OCI-LY1 (cell line): Measurements from ENCODE around the gene AKT1.

Experiments
- H2AFZ ChIP-seq: fragments of 200-600 bp; sonication (generic), shearing (Covaris generic); 2 replicates; pipeline ENCODE4 v1.6.0; 2014; ENCODE audit warnings: antibody characterized with exemption, mild to moderate bottlenecking, low read length
- H3F3A ChIP-seq: fragments of 200-600 bp; sonication (generic), shearing (Covaris generic); 2 replicates; pipeline ENCODE4 v1.6.0; 2014; ENCODE audit warnings: mild to moderate bottlenecking, antibody characterized with exemption, low read length, moderate library complexity; ENCODE audit not compliant: insufficient read depth
- H3K27ac ChIP-seq: fragments of 200-600 bp; sonication (generic); 2 replicates; pipeline ENCODE4 v1.5.1; 2014; ENCODE audit warnings: low read length, mixed run types, mild to moderate bottlenecking, low read depth; ENCODE audit not compliant: poor library complexity, severe bottlenecking
- H3K27me3 ChIP-seq: fragments of 200-600 bp; sonication (generic); 2 replicates; pipeline ENCODE4 v1.6.0; 2014; ENCODE audit warnings: antibody characterized with exemption, mild to moderate bottlenecking, low read length, moderate library complexity; ENCODE audit not compliant: insufficient read depth
- H3K36me3 ChIP-seq: fragments of 200-600 bp; sonication (generic); 2 replicates; pipeline ENCODE4 v1.6.1; 2014; ENCODE audit warnings: mild to moderate bottlenecking, antibody characterized with exemption, low read length, moderate library complexity, mixed read lengths; ENCODE audit not compliant: insufficient read depth
- H3K4me1 ChIP-seq: fragments of 200-600 bp; sonication (generic); 2 replicates; pipeline ENCODE4 v1.5.1; 2014; ENCODE audit warnings: mild to moderate bottlenecking, low read length, moderate library complexity; ENCODE audit not compliant: insufficient read depth, severe bottlenecking
- H3K4me2 ChIP-seq: fragments of 200-600 bp; sonication (generic), shearing (Covaris generic); 2 replicates; pipeline ENCODE4 v1.6.1; 2014; ENCODE audit warnings: low read length
- H3K4me3 ChIP-seq: fragments of 200-600 bp; sonication (generic); 2 replicates; pipeline ENCODE4 v1.5.1; 2014; ENCODE audit warnings: low read length, low read depth, mild to moderate bottlenecking, mixed read lengths; ENCODE audit not compliant: poor library complexity, severe bottlenecking
- H3K79me2 ChIP-seq: fragments of 200-600 bp; shearing (Covaris generic); 2 replicates; pipeline ENCODE4 v1.6.1; 2016; ENCODE audit warnings: mixed run types, low read length, mixed read lengths; ENCODE audit not compliant: insufficient read depth
- H3K9ac ChIP-seq: fragments of 200-600 bp; sonication (generic), shearing (Covaris generic); 2 replicates; pipeline ENCODE4 v1.6.1; 2014; ENCODE audit warnings: mild to moderate bottlenecking, low read length, mixed read lengths
- H3K9me2 ChIP-seq: fragments of 200-600 bp; sonication (generic), shearing (Covaris generic); 2 replicates; pipeline ENCODE4 v1.6.1; 2014; ENCODE audit warnings: low read depth, mild to moderate bottlenecking, low read length, mixed read lengths
- H3K9me3 ChIP-seq: fragments of 200-600 bp; shearing (Covaris generic); 2 replicates; pipeline ENCODE4 v1.6.1; 2014; ENCODE audit warnings: low read length, mixed read lengths
- H4K20me1 ChIP-seq: fragments of 200-600 bp; sonication (generic), shearing (Covaris generic); 2 replicates; pipeline ENCODE4 v1.6.0; 2016; ENCODE audit warnings: mild to moderate bottlenecking, low read length; ENCODE audit not compliant: insufficient read depth
- CTCF ChIP-seq: fragments of 200-600 bp; sonication (generic), shearing (Covaris generic); IDR thresholded peaks from 2 replicates; pipeline ENCODE4 v1.5.1; 2017; ENCODE audit warnings: mild to moderate bottlenecking, antibody characterized with exemption, low read length, moderate library complexity, mixed read lengths
- EZH2 ChIP-seq: fragments of 200-600 bp; sonication (generic), shearing (Covaris generic); IDR thresholded peaks from 2 replicates; pipeline ENCODE4 v1.8.0; 2017; ENCODE audit warnings: borderline replicate concordance, mixed run types, mild to moderate bottlenecking, antibody characterized with exemption, low read length, moderate library complexity, mixed read lengths

The AKT1 gene

DNA sequence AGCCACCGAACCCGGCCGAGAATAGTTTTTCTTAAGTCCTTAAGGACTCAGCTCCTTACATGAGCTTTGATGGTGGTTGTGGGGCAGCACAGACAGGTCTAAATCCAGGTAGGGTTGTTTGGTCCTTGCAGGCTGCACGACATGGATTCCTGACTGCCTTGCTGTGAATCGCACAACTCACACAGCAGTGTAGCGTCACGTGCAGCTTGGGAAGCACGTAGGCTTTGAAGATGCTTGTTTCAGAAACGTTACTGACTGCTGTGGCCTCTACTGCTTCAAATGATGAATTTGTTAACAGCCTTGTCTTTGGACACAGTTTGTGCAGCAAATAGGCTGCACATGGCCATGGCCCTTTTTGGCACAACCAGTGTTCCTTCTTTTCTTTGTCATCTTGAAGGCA lies 35.2 kb upstream of the AKT1 start:
- TF ChIP-seq EZH2 (no peak), CTCF (no peak)
- H3K9ac ChIP-seq = no peak overlapping the region
- H3K9me2 ChIP-seq = no peaks in the 10 kb centered on the region
- H3K79me2 ChIP-seq = no peaks in the 10 kb centered on the region
- H3K27ac ChIP-seq = no peak overlapping the region
- H3F3A ChIP-seq = no peaks in the 10 kb centered on the region
- no peaks in the 10 kb centered on the region; the same call in 1 of the 2 replicates for H3K27me3 ChIP-seq
- H3K4me1 ChIP-seq = peaks cover 3% of the 10 kb centered on the region
- no peaks in the 10 kb centered on the region for H3K36me3 ChIP-seq
- no peak overlapping the region for H3K4me3 ChIP-seq
- no peaks in the 10 kb centered on the region for H4K20me1 ChIP-seq
- no peak overlapping the region for H2AFZ ChIP-seq
- H3K4me2 ChIP-seq = no peak overlapping the region
- no peaks in the 10 kb centered on the region for H3K9me3 ChIP-seq

- no peak overlapping the region for H3K27ac ChIP-seq
- H3K4me1 ChIP-seq = peaks cover 3% of the 10 kb centered on the region
- no peaks in the 10 kb centered on the region for H3K9me2 ChIP-seq
- H3K27me3 ChIP-seq = peaks cover 5% of the 10 kb centered on the region; the same call in 1 of the 2 replicates
- TF ChIP-seq EZH2 (no peak), CTCF (peak; percentile 56)
- no peaks in the 10 kb centered on the region for H3K9me3 ChIP-seq
- H3K36me3 ChIP-seq = no peaks in the 10 kb centered on the region
- no peak overlapping the region for H3K4me2 ChIP-seq
- H3K4me3 ChIP-seq = no peak overlapping the region
- no peaks in the 10 kb centered on the region for H4K20me1 ChIP-seq
- no peaks in the 10 kb centered on the region for H3K79me2 ChIP-seq
- no peak overlapping the region for H3K9ac ChIP-seq
- no peak overlapping the region for H2AFZ ChIP-seq
- no peaks in the 10 kb centered on the region for H3F3A ChIP-seq
These were observed 31.9 kb upstream of the AKT1 start for GRCh38 chr14:104827177-104828055.

DNA sequence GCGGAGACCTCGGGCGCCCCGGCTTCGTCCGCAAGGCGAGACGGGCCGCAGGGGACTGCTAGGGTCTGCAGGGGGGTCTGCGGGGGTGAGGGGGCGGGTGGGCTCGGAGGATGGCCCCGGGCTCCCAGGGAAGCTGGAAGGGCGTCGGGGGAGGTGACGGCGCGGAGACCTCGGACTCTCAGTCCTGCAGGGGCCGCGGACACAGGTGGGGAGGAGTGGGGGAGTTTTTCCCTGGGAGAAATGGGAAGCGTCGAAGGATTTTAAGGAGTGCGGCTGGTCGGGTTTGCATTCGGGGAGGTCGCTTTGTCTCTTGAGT lies 31.3 kb upstream of the AKT1 start:
- no peaks in the 10 kb centered on the region for H4K20me1 ChIP-seq
- H3K4me3 ChIP-seq = no peak overlapping the region
- peaks cover 3% of the 10 kb centered on the region for H3K4me1 ChIP-seq
- H3K4me2 ChIP-seq = no peak overlapping the region
- H3K79me2 ChIP-seq = no peaks in the 10 kb centered on the region
- no peak overlapping the region for H3K9ac ChIP-seq
- no peaks in the 10 kb centered on the region for H3K9me2 ChIP-seq
- H3F3A ChIP-seq = no peaks in the 10 kb centered on the region
- H3K9me3 ChIP-seq = no peaks in the 10 kb centered on the region
- TF ChIP-seq EZH2 = no peak
- TF ChIP-seq CTCF = no peak
- H3K27ac ChIP-seq = no peak overlapping the region
- peaks cover 5% of the 10 kb centered on the region; the same call in 1 of the 2 replicates for H3K27me3 ChIP-seq
- H3K36me3 ChIP-seq = no peaks in the 10 kb centered on the region
- no peak overlapping the region for H2AFZ ChIP-seq
